DND-41 (cell line): Measurements from ENCODE around the gene PPP4R1.

Experiments
- ATAC-seq: fragments of 200-7000 bp; cut with Tn5 transposase; 3 replicates; pipeline ENCODE4 v1.9.1; 2021; ENCODE audit warnings: low read depth; ENCODE audit not compliant: insufficient read depth
- DNase-seq: peaks from one replicate; pipeline ENCODE4 v3.0.0-alpha.2; 2020
- H2AFZ ChIP-seq: 2 replicates; pipeline ENCODE4 v1.6.0; 2012; ENCODE audit warnings: low read depth, low read length
- H3K27ac ChIP-seq: 2 replicates; pipeline ENCODE4 v1.5.1; 2012; ENCODE audit warnings: low read length, inconsistent platforms
- H3K27me3 ChIP-seq: fragments of 200-600 bp; sonication (generic); 2 replicates; pipeline ENCODE4 v1.6.0; 2012; ENCODE audit warnings: low read length, mild to moderate bottlenecking, inconsistent platforms; ENCODE audit not compliant: insufficient read depth, poor library complexity
- H3K36me3 ChIP-seq: 2 replicates; pipeline ENCODE4 v1.5.1; 2012; ENCODE audit warnings: low read length, inconsistent platforms; ENCODE audit not compliant: insufficient read depth
- H3K4me1 ChIP-seq: 2 replicates; pipeline ENCODE4 v1.5.1; 2012; ENCODE audit warnings: mild to moderate bottlenecking, low read length; ENCODE audit not compliant: insufficient read depth
- H3K4me2 ChIP-seq: 2 replicates; pipeline ENCODE4 v1.6.0; 2012; ENCODE audit warnings: mild to moderate bottlenecking, moderate library complexity, low read length, inconsistent platforms; ENCODE audit not compliant: insufficient read depth
- H3K4me3 ChIP-seq, 2 experiments: fragments of 200-600 bp in 1 of 2; shearing (Covaris generic) in 1 of 2; 2 replicates each; pipeline ENCODE4 v1.5.1; 2012 to 2016; ENCODE audit warnings: inconsistent platforms in 2 of 2, low read length in 2 of 2, mild to moderate bottlenecking in 2 of 2, low read depth in 1 of 2, moderate library complexity in 1 of 2
- H3K79me2 ChIP-seq: 2 replicates; pipeline ENCODE4 v1.6.0; 2012; ENCODE audit warnings: low read length, inconsistent platforms; ENCODE audit not compliant: insufficient read depth
- H3K9ac ChIP-seq: 2 replicates; pipeline ENCODE4 v1.6.0; 2012; ENCODE audit warnings: low read depth, mild to moderate bottlenecking, inconsistent platforms, low read length, moderate library complexity
- H3K9me3 ChIP-seq: 2 replicates; pipeline ENCODE4 v1.5.1; 2012; ENCODE audit warnings: low read length, moderate library complexity, mild to moderate bottlenecking, inconsistent platforms; ENCODE audit not compliant: insufficient read depth, severe bottlenecking
- H4K20me1 ChIP-seq: 2 replicates; pipeline ENCODE4 v1.6.0; 2012; ENCODE audit warnings: low read length; ENCODE audit not compliant: insufficient read depth
- EZH2 ChIP-seq: IDR thresholded peaks from 3 replicates; pipeline ENCODE4 v1.6.1; 2012; ENCODE audit warnings: borderline replicate concordance, low read depth, mild to moderate bottlenecking, moderate library complexity, low read length, inconsistent platforms; ENCODE audit not compliant: severe bottlenecking
- TF ChIP-seq, protein P1 (sequence below): IDR thresholded peaks from 2 replicates; pipeline ENCODE4 v1.5.1; 2012; ENCODE audit warnings: borderline replicate concordance, low read length, moderate library complexity, mild to moderate bottlenecking; ENCODE audit not compliant: poor library complexity, severe bottlenecking; ENCODE audit errors: extremely low read depth

Gene PPP4R1

GRCh38 chr18:9571546-9571945 lies 42.8 kb downstream of the PPP4R1 start:
- H2AFZ ChIP-seq, result no peak overlapping the region
- no peak overlapping the region for H3K4me3 ChIP-seq
- H3K79me2 ChIP-seq, result no peaks in the 10 kb centered on the region
- H3K27me3 ChIP-seq, result no peaks in the 10 kb centered on the region
- ATAC-seq (no peak), DNase-seq (no peak)
- H3K4me1 ChIP-seq, result no peaks in the 10 kb centered on the region
- H3K27ac ChIP-seq, result no peak overlapping the region
- no peaks in the 10 kb centered on the region for H3K9me3 ChIP-seq
- peaks cover 90% of the 10 kb centered on the region for H3K36me3 ChIP-seq
- H3K9ac ChIP-seq, result no peak overlapping the region
- TF ChIP-seq, protein P1, sequence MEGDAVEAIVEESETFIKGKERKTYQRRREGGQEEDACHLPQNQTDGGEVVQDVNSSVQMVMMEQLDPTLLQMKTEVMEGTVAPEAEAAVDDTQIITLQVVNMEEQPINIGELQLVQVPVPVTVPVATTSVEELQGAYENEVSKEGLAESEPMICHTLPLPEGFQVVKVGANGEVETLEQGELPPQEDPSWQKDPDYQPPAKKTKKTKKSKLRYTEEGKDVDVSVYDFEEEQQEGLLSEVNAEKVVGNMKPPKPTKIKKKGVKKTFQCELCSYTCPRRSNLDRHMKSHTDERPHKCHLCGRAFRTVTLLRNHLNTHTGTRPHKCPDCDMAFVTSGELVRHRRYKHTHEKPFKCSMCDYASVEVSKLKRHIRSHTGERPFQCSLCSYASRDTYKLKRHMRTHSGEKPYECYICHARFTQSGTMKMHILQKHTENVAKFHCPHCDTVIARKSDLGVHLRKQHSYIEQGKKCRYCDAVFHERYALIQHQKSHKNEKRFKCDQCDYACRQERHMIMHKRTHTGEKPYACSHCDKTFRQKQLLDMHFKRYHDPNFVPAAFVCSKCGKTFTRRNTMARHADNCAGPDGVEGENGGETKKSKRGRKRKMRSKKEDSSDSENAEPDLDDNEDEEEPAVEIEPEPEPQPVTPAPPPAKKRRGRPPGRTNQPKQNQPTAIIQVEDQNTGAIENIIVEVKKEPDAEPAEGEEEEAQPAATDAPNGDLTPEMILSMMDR, result no peak
- no peak for TF ChIP-seq EZH2
- H4K20me1 ChIP-seq, result no peaks in the 10 kb centered on the region
- H3K4me2 ChIP-seq, result no peak overlapping the region

GRCh38 chr18:9570255-9570654 lies 44.1 kb downstream of the PPP4R1 start:
- Histone ChIP-seq H3K36me3 (peaks cover 88% of the 10 kb centered on the region), H3K4me1 (no peaks in the 10 kb centered on the region), H2AFZ (no peak overlapping the region), H3K79me2 (no peaks in the 10 kb centered on the region), H3K9ac (no peak overlapping the region), H3K27me3 (no peaks in the 10 kb centered on the region), H3K4me3 (no peak overlapping the region), H3K27ac (no peak overlapping the region), H4K20me1 (no peaks in the 10 kb centered on the region), H3K4me2 (no peak overlapping the region), H3K9me3 (no peaks in the 10 kb centered on the region)
- ATAC-seq (no peak), DNase-seq (no peak)
- TF ChIP-seq EZH2, result no peak
- TF ChIP-seq, protein P1, result no peak

DNA sequence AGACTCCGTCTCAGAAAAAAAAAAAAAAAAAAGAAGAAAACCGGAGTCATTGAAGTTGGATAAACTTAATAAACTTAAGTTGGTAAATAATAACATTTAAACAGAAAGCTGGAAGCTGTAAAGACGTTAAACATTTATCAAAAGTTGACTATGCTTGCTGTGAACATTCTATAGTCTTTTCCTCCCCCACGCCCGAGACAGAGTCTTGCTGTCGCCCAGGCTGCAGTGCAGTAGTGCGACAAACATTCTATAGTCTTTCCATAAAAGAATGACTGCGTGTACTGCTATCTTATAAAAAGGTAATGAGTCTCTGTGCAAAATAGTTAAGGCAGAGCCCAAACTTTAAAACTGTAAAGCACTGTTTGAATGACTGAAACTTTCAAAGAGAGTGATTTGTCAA lies 45.2 kb downstream of the PPP4R1 start:
- H3K27ac ChIP-seq, result no peak overlapping the region

More for the DNA sequence above, 45.2 kb downstream of the PPP4R1 start:
- Histone ChIP-seq H3K4me2 (no peak overlapping the region), H3K36me3 (peaks cover 88% of the 10 kb centered on the region), H2AFZ (no peak overlapping the region), H4K20me1 (no peaks in the 10 kb centered on the region), H3K9ac (no peak overlapping the region), H3K79me2 (no peaks in the 10 kb centered on the region), H3K27me3 (no peaks in the 10 kb centered on the region), H3K4me1 (no peaks in the 10 kb centered on the region), H3K4me3 (no peak overlapping the region), H3K9me3 (no peaks in the 10 kb centered on the region)
- TF ChIP-seq, protein P1, result no peak
- TF ChIP-seq EZH2, result no peak
- DNase-seq (no peak), ATAC-seq (no peak)
